K562 (cell line): ENCODE measurements around the gene EIF3I. TPM values are rescaled to one million over a fixed set of nuclear protein-coding genes. Genes with fewer than 3 reads are reported as not detected.

Source experiments
- ATAC-seq: fragments of 200-7000 bp; cut with Tn5 transposase; 3 replicates; pipeline ENCODE4 v1.9.1; 2020; ENCODE audit warnings: moderate library complexity
- BruUV-seq: library from RNA; stranded (reverse); fragments of 400-500 nt; replicated peaks from 2 replicates; lab custom pipeline; 2021; lab: Mats Ljungman, UMichigan
- CTCF ChIA-PET: fragments of 300-600 bp; formaldehyde crosslinking; extraction: SDS; loops from one replicate; lab custom pipeline; 2021; ENCODE audit warnings: low intra/inter-chr PET ratio; lab: Yijun Ruan, JAX
- POLR2A ChIA-PET: fragments of 300-600, 350-650 bp; sonication (Branson Sonifier 250); formaldehyde crosslinking; extraction: SDS; loops from one replicate; lab custom pipeline; 2021; ENCODE audit warnings: antibody characterized with exemption, inconsistent platforms; lab: Yijun Ruan, JAX
- DNase-seq, 4 experiments: peaks; one replicate each; pipeline versions ENCODE4 v3.0.0 to v3.0.0-alpha.2; 2011 to 2018; ENCODE audit warnings: low spot score in 3 of 4, mixed read lengths in 3 of 4; ENCODE audit errors: extremely low read depth in 1 of 4
- FAIRE-seq: peaks from 2 replicates; lab custom pipeline; 2011; peaks lifted over from hg19 to GRCh38; lab: Jason Lieb, UNC
- H2AFZ ChIP-seq: 2 replicates; pipeline ENCODE4 v1.6.0; 2011; ENCODE audit warnings: low read depth, low read length, control low read depth, inconsistent platforms
- H3K27ac ChIP-seq: fragments of 200-600 bp; 3 replicates; pipeline ENCODE4 v1.8.0; 2011; ENCODE audit warnings: low read depth, mild to moderate bottlenecking, control low read depth, inconsistent platforms, low read length, moderate library complexity, mixed read lengths; ENCODE audit errors: extremely low read depth
- H3K27me3 ChIP-seq, 2 experiments: fragments of 300-600 bp in 1 of 2; 2 replicates in 1 of 2; 3 replicates in 1 of 2; pipeline versions ENCODE4 v1.6.0 to v1.8.0; 2011; ENCODE audit warnings: inconsistent platforms in 2 of 2, low read length in 2 of 2, mild to moderate bottlenecking in 1 of 2, mixed read lengths in 1 of 2, moderate library complexity in 1 of 2; ENCODE audit not compliant: control insufficient read depth in 2 of 2, insufficient read depth in 2 of 2
- H3K36me3 ChIP-seq: fragments of 300-600 bp; 3 replicates; pipeline ENCODE4 v1.8.0; 2011; ENCODE audit warnings: mild to moderate bottlenecking, low read length, inconsistent platforms; ENCODE audit not compliant: control insufficient read depth, insufficient read depth
- H3K4me1 ChIP-seq, 2 experiments: fragments of 200-600 bp in 1 of 2; replicated peaks in 1 of 2; 2 replicates in 1 of 2; 3 replicates in 1 of 2; pipeline versions ENCODE4 v1.5.1 to v1.8.0; 2011; ENCODE audit warnings: inconsistent platforms in 2 of 2, low read length in 2 of 2, mild to moderate bottlenecking in 1 of 2, mixed read lengths in 1 of 2, moderate library complexity in 1 of 2; ENCODE audit not compliant: control insufficient read depth in 2 of 2, insufficient read depth in 2 of 2
- H3K4me2 ChIP-seq: 2 replicates; pipeline ENCODE4 v1.6.1; 2011; ENCODE audit warnings: low read length, control low read depth, inconsistent platforms, mixed read lengths; ENCODE audit not compliant: insufficient read depth
- H3K4me3 ChIP-seq: fragments of 200-600 bp; sonication (generic), shearing (Covaris generic); 2 replicates; pipeline ENCODE4 v1.5.1; 2016; ENCODE audit warnings: control low read depth, inconsistent platforms
- H3K79me2 ChIP-seq: fragments of 200-600 bp; 3 replicates; pipeline ENCODE4 v1.8.0; 2011; ENCODE audit warnings: low read length, inconsistent platforms; ENCODE audit not compliant: control insufficient read depth, insufficient read depth
- H3K9ac ChIP-seq, 2 experiments: 2 replicates each; pipeline versions ENCODE4 v1.6.0 to v1.6.1; 2011; ENCODE audit warnings: low read depth in 2 of 2, low read length in 2 of 2, control low read depth in 1 of 2, inconsistent platforms in 1 of 2, mild to moderate bottlenecking in 1 of 2, mixed read lengths in 1 of 2; ENCODE audit not compliant: insufficient read depth in 1 of 2
- H3K9me1 ChIP-seq: one replicate; pipeline ENCODE4 v1.6.0; 2011; ENCODE audit warnings: inconsistent platforms, mild to moderate bottlenecking, low read length, moderate library complexity; ENCODE audit not compliant: control insufficient read depth, insufficient read depth
- H3K9me3 ChIP-seq: replicated peaks from 2 replicates; pipeline ENCODE4 v1.5.1; 2011; ENCODE audit warnings: low read depth, low read length, inconsistent platforms; ENCODE audit not compliant: control insufficient read depth, insufficient read depth
- H4K20me1 ChIP-seq: replicated peaks from 2 replicates; pipeline ENCODE4 v1.6.1; 2011; ENCODE audit warnings: low read length, inconsistent platforms, mixed read lengths; ENCODE audit not compliant: control insufficient read depth, insufficient read depth
- GTF2F1 ChIP-seq: IDR thresholded peaks from 2 replicates; pipeline ENCODE4 v1.6.1; 2011; ENCODE audit warnings: low read depth, low read length, improper control_type of control experiment
- HCFC1 ChIP-seq: IDR thresholded peaks from 2 replicates; pipeline ENCODE4 v1.6.1; 2012; ENCODE audit warnings: low read depth, low read length, improper control_type of control experiment
- HDAC2 ChIP-seq: fragments of 450-650 bp; IDR thresholded peaks from 2 replicates; pipeline ENCODE4 v1.6.1; 2016; ENCODE audit warnings: mild to moderate bottlenecking
- IFI16 ChIP-seq: fragments of 250-450 bp; sonication (Bioruptor Pico); IDR thresholded peaks from 2 replicates; pipeline ENCODE4 v2.1.2; 2022; ENCODE audit warnings: mild to moderate bottlenecking, inconsistent platforms
- IRF2 ChIP-seq: sonication (generic); formaldehyde crosslinking; IDR thresholded peaks from 2 replicates; pipeline ENCODE4 v1.8.1; 2022; ENCODE audit warnings: mild to moderate bottlenecking, missing genetic modification reagents
- MAFK ChIP-seq: IDR thresholded peaks from 2 replicates; pipeline ENCODE4 v1.6.1; 2011; ENCODE audit warnings: low read length, improper control_type of control experiment
- RAD21 ChIP-seq, 2 experiments: fragments of 250-450 bp in 1 of 2; fragments of 450-650 bp in 1 of 2; sonication (Bioruptor Pico) in 1 of 2; formaldehyde crosslinking in 1 of 2; IDR thresholded peaks in 1 of 2; conservative IDR thresholded peaks in 1 of 2; 2 replicates each; pipeline versions ENCODE4 v1.4.0 to v1.8.0; 2020 to 2022; ENCODE audit warnings: mild to moderate bottlenecking in 2 of 2, moderate library complexity in 1 of 2
- RBM14 ChIP-seq: fragments of 200-400 bp; formaldehyde crosslinking; IDR thresholded peaks from 2 replicates; pipeline ENCODE4 v1.6.1; 2018; ENCODE audit warnings: low read depth, mild to moderate bottlenecking, low read length, moderate library complexity, borderline replicate concordance; ENCODE audit not compliant: insufficient read depth
- STAT5A ChIP-seq: IDR thresholded peaks from 2 replicates; pipeline ENCODE4 v1.6.1; 2012; ENCODE audit warnings: low read length, inconsistent platforms, borderline replicate concordance
- THRAP3 ChIP-seq: fragments of 450-650 bp; IDR thresholded peaks from 2 replicates; pipeline ENCODE4 v1.6.1; 2016; ENCODE audit warnings: mild to moderate bottlenecking, inconsistent platforms, borderline replicate concordance
- TRIM25 ChIP-seq: fragments of 450-650 bp; IDR thresholded peaks from 2 replicates; pipeline ENCODE4 v1.7.0; 2016; ENCODE audit warnings: borderline replicate concordance
- ZKSCAN3 ChIP-seq: fragments of 250-450 bp; sonication (Bioruptor Pico); IDR thresholded peaks from 2 replicates; pipeline ENCODE4 v1.4.0; 2020
- ZNF354B ChIP-seq: fragments of 250-450 bp; sonication (Bioruptor Pico); IDR thresholded peaks from 2 replicates; pipeline ENCODE4 v1.4.0; 2020
- WGBS: fragments of 100-300 bp; shearing (Covaris generic); methylation state at CpG from one replicate; pipeline ENCODE4 v1.1.6; 2016; ENCODE audit warnings: low coverage, mixed read lengths; ENCODE audit not compliant: insufficient coverage; ENCODE audit errors: missing lambda C conversion rate; 5-methylcytosine and 5-hydroxymethylcytosine counted together
- in situ Hi-C: fragments of 300-500 bp; cut with MboI; formaldehyde crosslinking; loops from 4 replicates; pipeline ENCODE4 v1.15.0; 2018; ENCODE audit warnings: inconsistent platforms, mixed read lengths
- intact Hi-C: fragments of 100-400 bp; cut with micrococcal nuclease; formaldehyde crosslinking; loops from 2 replicates; pipeline ENCODE4 v1.14.2; 2022
- polyA plus RNA-seq, 8 experiments: library from polyadenylated mRNA; depleted of rRNA in 4 of 8; stranded (reverse) in 5 of 8; unstranded in 3 of 8; fragments of >200 nt; fragmentation: Nextera tagmentation in 2 of 8; fragmentation: Illumina TruSeq in 1 of 8; extraction: Ambion mirVana in 2 of 8; extraction: Trizol in 1 of 8; gene quantifications; 2 replicates each; pipeline versions ENCODE4 v1.2.1 to v1.2.3, GENCODE V29; 2011 to 2014; ENCODE audit warnings: inconsistent platforms in 1 of 8, missing spikeins in 1 of 8
- total RNA-seq, 7 experiments: library from RNA; depleted of rRNA in 6 of 7; stranded (reverse); fragments of >200 nt in 6 of 7; fragmentation: Illumina TruSeq in 2 of 7; extraction: Trizol in 2 of 7; gene quantifications; 2 replicates each; pipeline versions ENCODE4 v1.2.1 to v1.2.3, GENCODE V29; 2011 to 2021; ENCODE audit warnings: low replicate concordance in 1 of 7

EIF3I gene
- total and polyA plus RNA-seq, 9 of the 15 experiments (the other 6 are each of a cell fraction or from before 2014, with no cell fraction given), result 414 to 1,526 (median 635) TPM

- Histone ChIP-seq H3K79me2 (no peaks in the 10 kb centered on the region), H2AFZ (no peak overlapping the region; the same call in 1 of the 2 replicates), H3K36me3 (peaks cover 29% of the 10 kb centered on the region), H3K4me2 (no peak overlapping the region), H3K4me1 (peaks cover 17 to 19% of the 10 kb centered on the region in 2 experiments; a peak in 4 of 5 replicates), H3K4me3 (no peak overlapping the region), H3K27me3 (no peaks in the 10 kb centered on the region), H3K9me1 (peaks cover 4% of the 10 kb centered on the region), H3K27ac (no peak overlapping the region; the same call in 2 of the 3 replicates), H3K9me3 (no peaks in the 10 kb centered on the region), H3K9ac (peak overlapping the region in 1 of 2 experiments; percentile 67; a peak in 2 of 4 replicates), H4K20me1 (no peaks in the 10 kb centered on the region)
- no TSS peak for BruUV-seq
- ChIA-PET POLR2A (interaction anchor here (0.6 to 3.9 kb wide), 11 partner anchors 9 to 165 kb away, joined by 3 to 40 read pairs (median 3); partner anchors contain the start of gene IQCC), CTCF (interaction anchor here (0.7 kb wide), 1 partner anchor 468 kb away, joined by 7 read pairs; no protein-coding TSS in a partner anchor)
- WGBS, result 86% methylated on average over 7 of the region's 7 CpGs
- ATAC-seq, result no peak; the same call in 2 of the 3 replicates
- no peak for FAIRE-seq
- no peak for TF ChIP-seq ZKSCAN3 (CRISPR knock-in tag)
- 0 out of 4 replicates have a peak, but pooled peaks of 1 of the 2 experiments have one; percentile 7 for TF ChIP-seq RAD21 (CRISPR knock-in tag; conservative IDR thresholded peaks at IDR 0.05 in 1 of 2, IDR thresholded peaks at IDR 0.05 in 1 of 2)
- TF ChIP-seq MAFK, result peak; percentile 9; the same call in 1 of the 2 replicates
- no peak for DNase-seq
- in situ Hi-C loops, result no loop called here
- intact Hi-C loops, result no loop called here
Measured at GRCh38 chr1:32234792-32235191, 12.6 kb downstream of the EIF3I start.

GRCh38 chr1:32239337-32239736, 17.1 kb downstream of the EIF3I start:
- Histone ChIP-seq H2AFZ (no peak overlapping the region), H3K9me1 (peaks cover 3% of the 10 kb centered on the region), H4K20me1 (no peaks in the 10 kb centered on the region), H3K4me2 (no peak overlapping the region), H3K4me1 (peaks cover 29 to 35% of the 10 kb centered on the region in 2 experiments; a peak in 4 of 5 replicates), H3K27me3 (no peaks in the 10 kb centered on the region), H3K4me3 (no peak overlapping the region), H3K36me3 (no peaks in the 10 kb centered on the region), H3K79me2 (no peaks in the 10 kb centered on the region), H3K9ac (no peak overlapping the region), H3K9me3 (no peaks in the 10 kb centered on the region), H3K27ac (no peak overlapping the region)
- in situ Hi-C loops (no loop called here), intact Hi-C loops (no loop called here)
- no peak for DNase-seq
- FAIRE-seq, result no peak
- ChIA-PET POLR2A (interaction anchor here (1.1 to 2.0 kb wide), 4 partner anchors 8 to 97 kb away, joined by 3 to 7 read pairs (median 4); partner anchors contain the start of gene MARCKSL1), CTCF (no interaction called here)
- no TSS peak for BruUV-seq
- no peak for ATAC-seq
- 30% methylated on average over 4 of the region's 4 CpGs for WGBS
- TF ChIP-seq ZNF354B (CRISPR knock-in tag) (no peak), TRIM25 (no peak), HCFC1 (no peak), HDAC2 (no peak), STAT5A (no peak), THRAP3 (no peak), RBM14 (no peak), IFI16 (CRISPR knock-in tag) (no peak), IRF2 (no peak), GTF2F1 (no peak)
